C4-2B (cell line): ENCODE measurements around the gene PTPRN2.

Experiments used
- ZFX ChIP-seq: fragments of 450-650 bp; IDR thresholded peaks from 2 replicates; pipeline ENCODE4 v1.6.1; 2017
- TF ChIP-seq, protein P1 (sequence below): fragments of 450-650 bp; conservative IDR thresholded peaks from 2 replicates; pipeline ENCODE4 v1.5.1; 2017; ENCODE audit warnings: mild to moderate bottlenecking

- TF ChIP-seq, protein P1, sequence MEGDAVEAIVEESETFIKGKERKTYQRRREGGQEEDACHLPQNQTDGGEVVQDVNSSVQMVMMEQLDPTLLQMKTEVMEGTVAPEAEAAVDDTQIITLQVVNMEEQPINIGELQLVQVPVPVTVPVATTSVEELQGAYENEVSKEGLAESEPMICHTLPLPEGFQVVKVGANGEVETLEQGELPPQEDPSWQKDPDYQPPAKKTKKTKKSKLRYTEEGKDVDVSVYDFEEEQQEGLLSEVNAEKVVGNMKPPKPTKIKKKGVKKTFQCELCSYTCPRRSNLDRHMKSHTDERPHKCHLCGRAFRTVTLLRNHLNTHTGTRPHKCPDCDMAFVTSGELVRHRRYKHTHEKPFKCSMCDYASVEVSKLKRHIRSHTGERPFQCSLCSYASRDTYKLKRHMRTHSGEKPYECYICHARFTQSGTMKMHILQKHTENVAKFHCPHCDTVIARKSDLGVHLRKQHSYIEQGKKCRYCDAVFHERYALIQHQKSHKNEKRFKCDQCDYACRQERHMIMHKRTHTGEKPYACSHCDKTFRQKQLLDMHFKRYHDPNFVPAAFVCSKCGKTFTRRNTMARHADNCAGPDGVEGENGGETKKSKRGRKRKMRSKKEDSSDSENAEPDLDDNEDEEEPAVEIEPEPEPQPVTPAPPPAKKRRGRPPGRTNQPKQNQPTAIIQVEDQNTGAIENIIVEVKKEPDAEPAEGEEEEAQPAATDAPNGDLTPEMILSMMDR: no peak
- TF ChIP-seq ZFX: no peak
These were observed 23.9 kb upstream of the PTPRN2 start for GRCh38 chr7:158611541-158611940.
